H9 (cell line): ENCODE results near the gene SLC4A1. TPM values are rescaled to one million over a fixed set of nuclear protein-coding genes. Genes with fewer than 3 reads are reported as not detected.

Source experiments
- DNase-seq: peaks from one replicate; pipeline ENCODE4 v3.0.0-alpha.2; 2017
- H2AFZ ChIP-seq: one replicate; pipeline ENCODE4 v1.6.1; 2013; ENCODE audit warnings: mild to moderate bottlenecking, low read length, control low read depth, moderate library complexity
- H2AK5ac ChIP-seq: 2 replicates; pipeline ENCODE4 v1.6.1; 2013; ENCODE audit warnings: low read length, control low read depth, mixed read lengths; ENCODE audit not compliant: insufficient read length
- H2BK120ac ChIP-seq: one replicate; pipeline ENCODE4 v1.6.1; 2013; ENCODE audit warnings: low read depth, mild to moderate bottlenecking, low read length, control low read depth, inconsistent platforms; ENCODE audit not compliant: poor library complexity, severe bottlenecking
- H2BK12ac ChIP-seq: 2 replicates; pipeline ENCODE4 v1.6.1; 2013; ENCODE audit warnings: low read length, control low read depth, mixed read lengths, low read depth; ENCODE audit not compliant: insufficient read length
- H2BK15ac ChIP-seq: 2 replicates; pipeline ENCODE4 v1.6.1; 2013; ENCODE audit warnings: low read depth, low read length, control low read depth
- H2BK20ac ChIP-seq: one replicate; pipeline ENCODE4 v1.6.1; 2013; ENCODE audit warnings: low read depth, mild to moderate bottlenecking, low read length, control low read depth, inconsistent platforms; ENCODE audit not compliant: poor library complexity, severe bottlenecking
- H2BK5ac ChIP-seq: 2 replicates; pipeline ENCODE4 v1.6.1; 2013; ENCODE audit warnings: low read length, control low read depth, mixed read lengths; ENCODE audit not compliant: insufficient read length
- H3K14ac ChIP-seq: 2 replicates; pipeline ENCODE4 v1.6.1; 2013; ENCODE audit warnings: low read length, control low read depth; ENCODE audit not compliant: insufficient read depth
- H3K18ac ChIP-seq: 2 replicates; pipeline ENCODE4 v1.6.1; 2013; ENCODE audit warnings: low read depth, mild to moderate bottlenecking, mixed read lengths, low read length, control low read depth; ENCODE audit not compliant: insufficient read length
- H3K23ac ChIP-seq: 2 replicates; pipeline ENCODE4 v1.6.1; 2013; ENCODE audit warnings: low read length, control low read depth, mixed read lengths, low read depth; ENCODE audit not compliant: insufficient read length
- H3K23me2 ChIP-seq: 2 replicates; pipeline ENCODE4 v1.6.1; 2013; ENCODE audit warnings: low read depth, mild to moderate bottlenecking, mixed read lengths, low read length, control low read depth; ENCODE audit not compliant: insufficient read length, poor library complexity, severe bottlenecking
- H3K27ac ChIP-seq: 2 replicates; pipeline ENCODE4 v1.5.1; 2013; ENCODE audit warnings: low read length, control low read depth, mixed read lengths, low read depth; ENCODE audit not compliant: insufficient read length
- H3K27me3 ChIP-seq: 2 replicates; pipeline ENCODE4 v1.6.1; 2013; ENCODE audit warnings: low read length, control low read depth, inconsistent platforms; ENCODE audit not compliant: insufficient read depth
- H3K4ac ChIP-seq: 2 replicates; pipeline ENCODE4 v1.6.1; 2013; ENCODE audit warnings: low read depth, mild to moderate bottlenecking, control low read depth, inconsistent platforms, low read length, moderate library complexity
- H3K4me1 ChIP-seq: 2 replicates; pipeline ENCODE4 v1.6.1; 2013; ENCODE audit warnings: low read length, control low read depth, inconsistent platforms; ENCODE audit not compliant: insufficient read depth
- H3K4me2 ChIP-seq: 2 replicates; pipeline ENCODE4 v1.6.1; 2013; ENCODE audit warnings: low read length, control low read depth, mixed read lengths; ENCODE audit not compliant: insufficient read length, insufficient read depth
- H3K56ac ChIP-seq: 2 replicates; pipeline ENCODE4 v1.6.1; 2013; ENCODE audit warnings: low read depth, mild to moderate bottlenecking, mixed read lengths, low read length, control low read depth; ENCODE audit not compliant: insufficient read length
- H3K79me1 ChIP-seq: 2 replicates; pipeline ENCODE4 v1.6.1; 2013; ENCODE audit warnings: low read depth, mild to moderate bottlenecking, moderate library complexity, low read length, control low read depth, inconsistent platforms; ENCODE audit not compliant: insufficient read depth, poor library complexity, severe bottlenecking
- H3K79me2 ChIP-seq: 2 replicates; pipeline ENCODE4 v1.6.1; 2013; ENCODE audit warnings: low read length, control low read depth, inconsistent platforms; ENCODE audit not compliant: insufficient read depth
- H3K9ac ChIP-seq: 2 replicates; pipeline ENCODE4 v1.6.1; 2013; ENCODE audit warnings: low read length, control low read depth, mixed read lengths; ENCODE audit not compliant: insufficient read length; ENCODE audit errors: extremely low read depth
- H3K9me3 ChIP-seq: one replicate; pipeline ENCODE4 v1.6.1; 2013; ENCODE audit warnings: low read depth, low read length, inconsistent platforms; ENCODE audit not compliant: control insufficient read depth
- H3T11ph ChIP-seq: one replicate; pipeline ENCODE4 v1.6.1; 2013; ENCODE audit warnings: mild to moderate bottlenecking, low read length, control low read depth, inconsistent platforms
- H4K20me1 ChIP-seq: one replicate; pipeline ENCODE4 v1.6.1; 2013; ENCODE audit not compliant: control insufficient read depth, insufficient read length, insufficient read depth
- H4K5ac ChIP-seq: 2 replicates; pipeline ENCODE4 v1.6.1; 2013; ENCODE audit warnings: low read depth, mild to moderate bottlenecking, mixed read lengths, low read length, control low read depth; ENCODE audit not compliant: insufficient read length
- H4K8ac ChIP-seq: replicated peaks from 2 replicates; pipeline ENCODE4 v1.6.1; 2013; ENCODE audit warnings: low read length, control low read depth, mixed read lengths, low read depth; ENCODE audit not compliant: insufficient read length
- H4K91ac ChIP-seq: 2 replicates; pipeline ENCODE4 v1.6.1; 2013; ENCODE audit warnings: low read depth, mild to moderate bottlenecking, moderate library complexity, mixed read lengths, low read length, control low read depth; ENCODE audit not compliant: insufficient read length
- H3K27ac Mint-ChIP-seq, 3 experiments: 2 replicates in 2 of 3; 3 replicates in 1 of 3; pipeline ENCODE4 v1.8.0; 2020 to 2021; ENCODE audit warnings: mixed read lengths in 3 of 3, mild to moderate bottlenecking in 1 of 3, moderate library complexity in 1 of 3
- H3K27me3 Mint-ChIP-seq: 2 replicates; pipeline ENCODE4 v1.8.0; 2021; ENCODE audit warnings: low read depth, mild to moderate bottlenecking, moderate library complexity, mixed read lengths
- H3K36me3 Mint-ChIP-seq, 3 experiments: 2 replicates in 2 of 3; 3 replicates in 1 of 3; pipeline ENCODE4 v1.8.0; 2020 to 2021; ENCODE audit warnings: low read depth in 3 of 3, mixed read lengths in 3 of 3; ENCODE audit not compliant: insufficient read depth in 1 of 3
- H3K4me1 Mint-ChIP-seq, 2 experiments: 2 replicates each; pipeline ENCODE4 v1.8.0; 2020; ENCODE audit warnings: mixed read lengths in 2 of 2
- H3K4me3 Mint-ChIP-seq, 2 experiments: 2 replicates in 1 of 2; 3 replicates in 1 of 2; pipeline ENCODE4 v1.8.0; 2020 to 2021; ENCODE audit warnings: mild to moderate bottlenecking in 2 of 2, mixed read lengths in 2 of 2, moderate library complexity in 1 of 2
- H3K9me3 Mint-ChIP-seq, 2 experiments: 2 replicates in 1 of 2; 3 replicates in 1 of 2; pipeline ENCODE4 v1.8.0; 2020; ENCODE audit warnings: mild to moderate bottlenecking in 2 of 2, mixed read lengths in 2 of 2, moderate library complexity in 1 of 2
- CTCF ChIP-seq: fragments of 200-600 bp; sonication (generic); conservative IDR thresholded peaks from 3 replicates; pipeline ENCODE4 v1.8.0; 2021; ENCODE audit warnings: antibody characterized with exemption, mild to moderate bottlenecking
- WGBS: extraction: QIAGEN DNeasy Blood & Tissue Kit; methylation state at CpG from one replicate; pipeline ENCODE4 v1.1.7; 2013; ENCODE audit warnings: missing lambda C conversion rate, low lambda C conversion rate, mixed read lengths; ENCODE audit not compliant: insufficient read length; ENCODE audit errors: extremely low coverage; 5-methylcytosine and 5-hydroxymethylcytosine counted together
- total RNA-seq: library from RNA; stranded (reverse); gene quantifications from 2 replicates; pipeline ENCODE4 v1.2.1, GENCODE V29; 2021

Gene SLC4A1
- total RNA-seq, 1 experiment from 2014 or later, result not detected

- Histone ChIP-seq H3K79me2 (no peaks in the 10 kb centered on the region), H4K8ac (no peak overlapping the region), H2BK15ac (no peak overlapping the region), H3K27ac (no peak overlapping the region), H4K91ac (no peak overlapping the region), H3K23ac (no peak overlapping the region), H2BK12ac (no peak overlapping the region), H3K18ac (no peak overlapping the region), H3K4me1 (no peaks in the 10 kb centered on the region), H3K14ac (no peak overlapping the region), H3T11ph (no peak overlapping the region), H3K23me2 (no peaks in the 10 kb centered on the region), H3K9ac (no peak overlapping the region), H2BK120ac (no peak overlapping the region), H3K4me2 (no peak overlapping the region), H3K4ac (no peak overlapping the region), H3K56ac (no peak overlapping the region), H2BK5ac (no peak overlapping the region), H4K5ac (no peak overlapping the region), H2BK20ac (no peak overlapping the region), H3K27me3 (no peaks in the 10 kb centered on the region), H2AK5ac (no peak overlapping the region), H3K79me1 (no peaks in the 10 kb centered on the region), H4K20me1 (no peaks in the 10 kb centered on the region), H3K9me3 (no peaks in the 10 kb centered on the region), H2AFZ (no peak overlapping the region)
- peak overlapping the region in 1 of 3 experiments; percentile 15; a peak in 2 of 7 replicates for H3K27ac Mint-ChIP-seq
- TF ChIP-seq CTCF, result no peak
- peaks cover 4 to 6% of the 10 kb centered on the region in 2 experiments; a peak in 3 of 4 replicates for H3K4me1 Mint-ChIP-seq
- no peaks in the 10 kb centered on the region for H3K9me3 Mint-ChIP-seq
- H3K27me3 Mint-ChIP-seq, result peaks cover 7% of the 10 kb centered on the region
- WGBS, result no CpG with 5 or more reads among the region's 8 CpGs
- H3K36me3 Mint-ChIP-seq, result no peaks in the 10 kb centered on the region
- DNase-seq, result no peak
- no peak overlapping the region for H3K4me3 Mint-ChIP-seq
Observed at GRCh38 chr17:44287651-44288050, 19.7 kb upstream of the SLC4A1 start.
